HG02840 (cell line): ENCODE data around the gene NODAL.

Source experiments
- ATAC-seq: cut with Tn5 transposase; IDR thresholded peaks from one replicate; pipeline ENCODE4 v1.9.1; 2021; ENCODE audit warnings: mild to moderate bottlenecking, moderate library complexity, moderate number of reproducible peaks; ENCODE audit not compliant: unreplicated experiment, low FRiP score

NODAL gene

DNA sequence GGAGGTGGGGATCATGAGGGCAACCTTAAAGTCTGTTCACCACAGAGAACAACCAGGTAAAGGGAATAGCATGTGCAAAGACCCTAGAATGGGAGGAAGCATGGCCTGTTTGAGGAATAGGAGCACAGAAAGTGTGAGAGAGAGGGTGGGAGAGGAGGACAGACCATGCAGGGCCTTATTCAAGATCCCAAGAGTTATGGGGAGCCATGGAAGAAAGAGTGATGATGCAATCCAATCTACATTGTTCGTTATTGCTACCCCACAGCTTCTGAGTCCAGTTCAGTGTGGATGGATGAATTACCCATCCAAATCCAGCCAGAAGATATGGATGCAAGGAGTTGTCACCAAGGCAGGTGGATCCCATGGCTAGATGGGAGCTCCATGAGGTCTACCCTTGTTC lies 45.3 kb downstream of the NODAL start:
- no peak for ATAC-seq

- no peak for ATAC-seq
Measured at GRCh38 chr10:70391654-70392053, 49.8 kb downstream of the NODAL start.
